Lung (tissue), 12 donors: ENCODE results near the gene C1RL. TPM values are rescaled to one million over a fixed set of nuclear protein-coding genes. Genes with fewer than 3 reads are reported as not detected.

Experiments used
- ATAC-seq: fragments of 200-7000 bp; cut with Tn5 transposase; one replicate; pipeline ENCODE4 v1.9.1; 2020; ENCODE audit warnings: moderate number of reproducible peaks; ENCODE audit not compliant: insufficient read depth, low FRiP score
- DNase-seq, 3 donors: peaks; one replicate each; pipeline ENCODE4 v3.0.0-alpha.2; 2013 to 2017
- H3K27ac ChIP-seq, 2 donors: one replicate each; pipeline ENCODE4 v1.5.1; 2013; ENCODE audit warnings: mild to moderate bottlenecking in 2 of 2, moderate library complexity in 2 of 2, control low read depth in 1 of 2, inconsistent platforms in 1 of 2, low read depth in 1 of 2, low read length in 1 of 2
- H3K27me3 ChIP-seq, 3 donors: one replicate each; pipeline ENCODE4 v1.5.1; 2013; ENCODE audit warnings: low read length in 2 of 3; ENCODE audit not compliant: control insufficient read depth in 3 of 3, insufficient read depth in 3 of 3
- H3K36me3 ChIP-seq, 4 donors: one replicate each; pipeline ENCODE4 v1.5.1; 2013; ENCODE audit warnings: low read length in 4 of 4, mild to moderate bottlenecking in 1 of 4, moderate library complexity in 1 of 4; ENCODE audit not compliant: control insufficient read depth in 4 of 4, insufficient read depth in 4 of 4
- H3K4me1 ChIP-seq, 5 donors: one replicate each; pipeline ENCODE4 v1.5.1; 2013; ENCODE audit warnings: low read length in 5 of 5, mild to moderate bottlenecking in 2 of 5, moderate library complexity in 1 of 5; ENCODE audit not compliant: control insufficient read depth in 5 of 5, insufficient read depth in 5 of 5
- H3K4me3 ChIP-seq: one replicate; pipeline ENCODE4 v1.5.1; 2013; ENCODE audit warnings: mild to moderate bottlenecking, control low read depth, moderate library complexity
- H3K9ac ChIP-seq, 2 donors: one replicate each; pipeline ENCODE4 v1.5.1; 2013; ENCODE audit warnings: low read length in 2 of 2, control low read depth in 1 of 2; ENCODE audit not compliant: insufficient read depth in 1 of 2
- H3K9me3 ChIP-seq, 4 donors: one replicate each; pipeline ENCODE4 v1.5.1; 2013; ENCODE audit warnings: low read length in 3 of 4, mild to moderate bottlenecking in 1 of 4, moderate library complexity in 1 of 4; ENCODE audit not compliant: control insufficient read depth in 4 of 4, insufficient read depth in 3 of 4
- WGBS, 2 donors: extraction: QIAGEN DNeasy Blood & Tissue Kit; methylation state at CpG; one replicate each; pipeline ENCODE4 v1.1.7; 2013; 5-methylcytosine and 5-hydroxymethylcytosine counted together
- polyA plus RNA-seq, 2 donors: library from polyadenylated mRNA; stranded (reverse); fragments of 200-250 nt; gene quantifications; one replicate each; pipeline ENCODE4 v1.2.1, GENCODE V29; 2013
- total RNA-seq, 2 donors: library from RNA; depleted of rRNA in 1 of 2; stranded (reverse); fragments of >200 nt in 1 of 2; gene quantifications; one replicate each; pipeline ENCODE4 v1.2.1, GENCODE V29; 2014 to 2021
- TF ChIP-seq, protein P1 (sequence below): IDR thresholded peaks from 2 replicates; pipeline ENCODE4 v1.5.1; 2012; ENCODE audit warnings: mild to moderate bottlenecking; ENCODE audit errors: control extremely low read depth, extremely low read depth
- donor health status: control.
- donor health status: control.
- donor health status: Bipolar disorder and iron deficiency.
- donor health status: healthy.
- donor health status: DM: yes; HTN: yes; CAD: no.

C1RL gene
- total and polyA plus RNA-seq, 4 donors, result 60.5 to 116 (median 86.5) TPM

- Histone ChIP-seq H3K27ac (no peak overlapping the region), H3K27me3 (peaks cover 0 to 2% (median 0%) of the 10 kb centered on the region in 3 donors), H3K36me3 (peaks cover 0 to 12% (median 9%) of the 10 kb centered on the region in 4 donors), H3K4me3 (no peak overlapping the region), H3K4me1 (peaks cover 0 to 8% (median 3%) of the 10 kb centered on the region in 5 donors), H3K9me3 (no peaks in the 10 kb centered on the region), H3K9ac (no peak overlapping the region)
- ATAC-seq (no peak), DNase-seq (no peak)
- 88 to 89% methylated on average over 19 of the region's 19 CpGs for WGBS, 2 donors
- TF ChIP-seq, protein P1, sequence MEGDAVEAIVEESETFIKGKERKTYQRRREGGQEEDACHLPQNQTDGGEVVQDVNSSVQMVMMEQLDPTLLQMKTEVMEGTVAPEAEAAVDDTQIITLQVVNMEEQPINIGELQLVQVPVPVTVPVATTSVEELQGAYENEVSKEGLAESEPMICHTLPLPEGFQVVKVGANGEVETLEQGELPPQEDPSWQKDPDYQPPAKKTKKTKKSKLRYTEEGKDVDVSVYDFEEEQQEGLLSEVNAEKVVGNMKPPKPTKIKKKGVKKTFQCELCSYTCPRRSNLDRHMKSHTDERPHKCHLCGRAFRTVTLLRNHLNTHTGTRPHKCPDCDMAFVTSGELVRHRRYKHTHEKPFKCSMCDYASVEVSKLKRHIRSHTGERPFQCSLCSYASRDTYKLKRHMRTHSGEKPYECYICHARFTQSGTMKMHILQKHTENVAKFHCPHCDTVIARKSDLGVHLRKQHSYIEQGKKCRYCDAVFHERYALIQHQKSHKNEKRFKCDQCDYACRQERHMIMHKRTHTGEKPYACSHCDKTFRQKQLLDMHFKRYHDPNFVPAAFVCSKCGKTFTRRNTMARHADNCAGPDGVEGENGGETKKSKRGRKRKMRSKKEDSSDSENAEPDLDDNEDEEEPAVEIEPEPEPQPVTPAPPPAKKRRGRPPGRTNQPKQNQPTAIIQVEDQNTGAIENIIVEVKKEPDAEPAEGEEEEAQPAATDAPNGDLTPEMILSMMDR, result no peak
Measured at GRCh38 chr12:7096979-7097378, 12.0 kb downstream of the C1RL start.

DNA sequence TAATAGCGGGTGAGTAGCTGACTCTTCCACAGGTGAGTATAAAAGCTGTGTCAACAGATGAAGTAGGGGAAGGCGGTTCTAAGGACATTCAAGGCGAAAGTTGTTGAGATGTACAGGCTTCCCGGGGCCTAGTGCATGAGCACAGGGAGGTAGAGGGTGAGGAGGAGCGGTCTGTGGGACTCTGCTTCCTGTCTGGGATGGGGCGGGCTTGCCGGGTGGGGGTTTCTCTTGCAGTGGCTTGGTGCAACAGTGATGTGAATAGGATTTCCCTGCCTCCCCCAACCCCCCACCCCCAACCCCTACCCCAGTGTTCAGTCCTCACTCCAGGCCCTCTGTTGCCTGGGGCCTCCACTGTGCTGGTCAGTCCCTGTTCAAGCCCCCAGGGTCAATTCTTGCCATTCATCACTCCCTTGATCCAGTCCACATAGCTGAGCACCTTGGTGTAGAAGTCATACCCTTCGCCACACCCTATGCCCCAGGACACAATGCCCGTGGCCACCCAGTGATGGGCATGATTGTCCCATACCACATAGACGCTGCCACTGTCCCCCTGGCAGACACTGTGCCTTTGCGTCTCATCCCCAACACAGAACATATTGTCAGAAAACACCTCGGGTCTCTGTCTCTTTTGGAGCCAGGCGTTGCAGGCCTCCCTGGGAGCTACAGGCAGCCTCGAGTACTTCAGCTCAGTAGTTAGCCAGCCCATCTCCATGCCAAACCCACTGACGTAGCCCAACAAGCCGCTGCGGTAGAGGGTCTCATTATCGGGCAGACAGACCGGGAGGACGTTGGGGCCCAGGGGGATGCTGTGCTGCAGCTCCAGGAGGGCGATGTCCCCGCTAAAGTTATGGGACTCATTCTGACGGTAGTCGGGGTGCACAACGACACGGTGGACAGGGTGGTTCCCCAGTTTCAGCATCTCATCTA lies 12.7 kb downstream of the C1RL start:
- Histone ChIP-seq H3K27me3 (peaks cover 0 to 2% (median 0%) of the 10 kb centered on the region in 3 donors), H3K4me1 (peaks cover 0 to 15% (median 9%) of the 10 kb centered on the region in 5 donors), H3K4me3 (no peak overlapping the region), H3K9ac (no peak overlapping the region), H3K9me3 (no peaks in the 10 kb centered on the region), H3K27ac (no peak overlapping the region), H3K36me3 (peaks cover 0 to 12% (median 6%) of the 10 kb centered on the region in 4 donors)
- DNase-seq, result no peak
- 82 to 85% methylated on average over 25 to 26 of the region's 26 CpGs for WGBS, 2 donors
- no peak for ATAC-seq
- TF ChIP-seq, protein P1, result no peak

DNA sequence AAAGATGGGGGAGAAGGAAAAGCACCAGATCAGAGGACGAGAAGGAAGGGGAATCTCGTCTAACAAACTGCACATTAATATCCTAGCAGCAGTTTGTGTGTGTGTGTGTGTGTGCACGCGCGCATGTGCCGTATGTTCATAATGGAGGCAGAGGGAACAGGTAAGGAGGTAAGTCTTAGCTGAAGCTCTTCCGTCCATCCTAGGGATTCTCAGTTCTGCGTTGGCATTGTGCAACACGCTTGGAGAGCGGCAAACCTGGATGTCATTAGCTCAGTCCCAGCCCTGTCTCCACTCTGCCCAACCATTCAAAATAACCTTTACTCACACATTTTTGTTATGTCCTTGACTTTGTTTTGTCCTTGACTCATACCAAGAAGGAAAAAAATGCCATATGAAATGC lies 15.1 kb downstream of the C1RL start:
- no peak overlapping the region for H3K4me3 ChIP-seq
- peaks cover 0 to 13% (median 8%) of the 10 kb centered on the region in 4 donors for H3K36me3 ChIP-seq
- WGBS, 2 donors, result 64 to 73% methylated on average over 10 of the region's 10 CpGs
- H3K9ac ChIP-seq, result peak overlapping the region in 1 of 2 donors; percentile 13
- H3K4me1 ChIP-seq, result peaks cover 0 to 25% (median 9%) of the 10 kb centered on the region in 5 donors
- ATAC-seq, result no peak
- no peak for DNase-seq
- no peaks in the 10 kb centered on the region for H3K9me3 ChIP-seq
- TF ChIP-seq, protein P1, result no peak
- H3K27me3 ChIP-seq, result peaks cover 0 to 2% (median 0%) of the 10 kb centered on the region in 3 donors
- H3K27ac ChIP-seq, result no peak overlapping the region
